PC-9 (cell line): ENCODE results near the gene PLPPR1. TPM values are rescaled to one million over a fixed set of nuclear protein-coding genes. Genes with fewer than 3 reads are reported as not detected.

Experiments used
- BruUV-seq: library from RNA; stranded (reverse); fragments of 400-500 nt; replicated peaks from 2 replicates; lab custom pipeline; 2021; lab: Mats Ljungman, UMichigan
- CTCF ChIA-PET: fragments of 300-600 bp; sonication (Branson Sonifier 250); formaldehyde crosslinking; loops from one replicate; lab custom pipeline; 2022; ENCODE audit warnings: antibody characterized with exemption; lab: Charles Lee
- POLR2A ChIA-PET: fragments of 300-600 bp; sonication (Branson Sonifier 250); formaldehyde crosslinking; loops from one replicate; lab custom pipeline; 2022; ENCODE audit warnings: antibody characterized with exemption; ENCODE audit not compliant: unreplicated experiment; lab: Charles Lee
- DNase-seq, 2 experiments: peaks; one replicate each; pipeline versions ENCODE4 v3.0.0 to v3.0.0-alpha.2; 2015 to 2022; ENCODE audit warnings: mixed read lengths in 1 of 2
- H2AFZ ChIP-seq: fragments of 200-600 bp; sonication (generic); 2 replicates; pipeline ENCODE4 v1.8.1; 2017; ENCODE audit warnings: antibody characterized with exemption
- H3F3A ChIP-seq: fragments of 200-600 bp; sonication (generic); 2 replicates; pipeline ENCODE4 v1.8.1; 2017; ENCODE audit warnings: antibody characterized with exemption, mild to moderate bottlenecking, low read depth; ENCODE audit not compliant: insufficient read depth
- H3K27ac ChIP-seq: fragments of 200-600 bp; sonication (generic); 2 replicates; pipeline ENCODE4 v1.6.1; 2016; ENCODE audit warnings: mixed run types
- H3K27me3 ChIP-seq: fragments of 200-600 bp; sonication (generic); 2 replicates; pipeline ENCODE4 v1.6.1; 2016; ENCODE audit warnings: low read depth, mixed run types; ENCODE audit not compliant: insufficient read depth
- H3K36me3 ChIP-seq: fragments of 200-600 bp; sonication (generic); 2 replicates; pipeline ENCODE4 v1.6.1; 2016; ENCODE audit warnings: low read depth, mixed run types
- H3K4me1 ChIP-seq: fragments of 200-600 bp; sonication (generic); replicated peaks from 2 replicates; pipeline ENCODE4 v1.6.1; 2016; ENCODE audit warnings: mixed run types; ENCODE audit not compliant: insufficient read depth
- H3K4me2 ChIP-seq: fragments of 200-600 bp; sonication (generic); 2 replicates; pipeline ENCODE4 v1.6.1; 2017; ENCODE audit warnings: mixed run types
- H3K4me3 ChIP-seq: fragments of 200-600 bp; sonication (generic); 2 replicates; pipeline ENCODE4 v1.6.1; 2016; ENCODE audit warnings: mixed run types
- H3K79me2 ChIP-seq: fragments of 200-600 bp; sonication (generic); 2 replicates; pipeline ENCODE4 v1.6.1; 2017; ENCODE audit warnings: low read depth, mixed run types
- H3K9me2 ChIP-seq: fragments of 200-600 bp; sonication (generic); 2 replicates; pipeline ENCODE4 v1.8.1; 2017; ENCODE audit warnings: mild to moderate bottlenecking; ENCODE audit not compliant: insufficient read depth
- H3K9me3 ChIP-seq: fragments of 200-600 bp; sonication (generic); 2 replicates; pipeline ENCODE4 v1.8.1; 2016; ENCODE audit warnings: low read depth; ENCODE audit not compliant: insufficient read depth
- H4K20me1 ChIP-seq: fragments of 200-600 bp; sonication (generic); 2 replicates; pipeline ENCODE4 v1.8.1; 2017; ENCODE audit not compliant: insufficient read depth
- CTCF ChIP-seq: fragments of 200-600 bp; sonication (generic); conservative IDR thresholded peaks from 2 replicates; pipeline ENCODE4 v1.6.1; 2017; ENCODE audit warnings: mixed run types, antibody characterized with exemption, mild to moderate bottlenecking, moderate library complexity
- EZH2 ChIP-seq: fragments of 200-600 bp; sonication (generic); IDR thresholded peaks from 2 replicates; pipeline ENCODE4 v1.8.0; 2017; ENCODE audit warnings: antibody characterized with exemption, low read depth
- intact Hi-C: fragments of 100-400 bp; cut with micrococcal nuclease; formaldehyde crosslinking; loops from one replicate; pipeline ENCODE4 v1.10.0; 2022; ENCODE audit not compliant: unreplicated experiment
- total RNA-seq: library from RNA; stranded (reverse); gene quantifications from 2 replicates; pipeline ENCODE4 v1.2.3, GENCODE V29; 2021

Gene PLPPR1
- total RNA-seq, 1 experiment from 2014 or later: not detected

GRCh38 chr9:101027733-101028345 lies 688 bp upstream of the PLPPR1 start:
- BruUV-seq: no TSS peak
- no peak overlapping the region for H3K4me3 ChIP-seq
- intact Hi-C loops: no loop called here

GRCh38 chr9:101029315-101030085 lies 973 bp downstream of the PLPPR1 start:
- TF ChIP-seq CTCF: no peak
- TF ChIP-seq EZH2: no peak
- Histone ChIP-seq H3K79me2 (no peaks in the 10 kb centered on the region), H4K20me1 (no peaks in the 10 kb centered on the region), H3K4me2 (no peak overlapping the region), H3K9me2 (no peaks in the 10 kb centered on the region), H2AFZ (no peak overlapping the region), H3K27me3 (0 out of 2 replicates have a peak, but pooled peaks cover 5% of the 10 kb centered on the region), H3K36me3 (no peaks in the 10 kb centered on the region), H3K4me1 (no peaks in the 10 kb centered on the region), H3K27ac (no peak overlapping the region), H3K4me3 (no peak overlapping the region), H3K9me3 (no peaks in the 10 kb centered on the region), H3F3A (no peaks in the 10 kb centered on the region)
- BruUV-seq: no TSS peak
- ChIA-PET CTCF (no interaction called here), POLR2A (no interaction called here)
- intact Hi-C loops: no loop called here
- DNase-seq: no peak

More at GRCh38 chr9:101027733-101028345, 688 bp upstream of the PLPPR1 start:
- Histone ChIP-seq H3F3A (no peaks in the 10 kb centered on the region), H4K20me1 (no peaks in the 10 kb centered on the region), H3K4me1 (no peaks in the 10 kb centered on the region), H3K27ac (no peak overlapping the region), H3K36me3 (no peaks in the 10 kb centered on the region), H3K4me2 (no peak overlapping the region), H3K27me3 (0 out of 2 replicates have a peak, but pooled peaks cover 5% of the 10 kb centered on the region), H3K9me2 (no peaks in the 10 kb centered on the region), H2AFZ (no peak overlapping the region), H3K79me2 (no peaks in the 10 kb centered on the region), H3K9me3 (no peaks in the 10 kb centered on the region)
- TF ChIP-seq CTCF (no peak), EZH2 (no peak)
- ChIA-PET POLR2A (no interaction called here), CTCF (no interaction called here)
- DNase-seq: no peak

GRCh38 chr9:101030086-101030391 lies 1.5 kb downstream of the PLPPR1 start:
- Histone ChIP-seq H3K9me2 (no peaks in the 10 kb centered on the region), H3K79me2 (no peaks in the 10 kb centered on the region), H3K4me3 (no peak overlapping the region), H3K4me1 (no peaks in the 10 kb centered on the region), H3K9me3 (no peaks in the 10 kb centered on the region), H2AFZ (no peak overlapping the region), H3F3A (no peaks in the 10 kb centered on the region), H3K4me2 (no peak overlapping the region), H3K27me3 (0 out of 2 replicates have a peak, but pooled peaks cover 5% of the 10 kb centered on the region), H3K27ac (no peak overlapping the region), H3K36me3 (no peaks in the 10 kb centered on the region), H4K20me1 (no peaks in the 10 kb centered on the region)
- BruUV-seq: no TSS peak
- ChIA-PET CTCF (no interaction called here), POLR2A (no interaction called here)
- no peak for DNase-seq
- TF ChIP-seq EZH2 (no peak), CTCF (no peak)
- intact Hi-C loops: no loop called here
